LNCAP (cell line): ENCODE results near the gene ABCC3.

Experiments
- CTCF ChIP-seq: fragments of 450-650 bp; IDR thresholded peaks from 2 replicates; pipeline ENCODE4 v1.5.1; 2017; ENCODE audit warnings: mild to moderate bottlenecking

The ABCC3 gene

GRCh38 chr17:50618300-50618699 is 16.4 kb upstream of the ABCC3 start:
- no peak for TF ChIP-seq CTCF

GRCh38 chr17:50618941-50619340 is 15.7 kb upstream of the ABCC3 start:
- TF ChIP-seq CTCF, result no peak

GRCh38 chr17:50619489-50619888 is 15.2 kb upstream of the ABCC3 start:
- TF ChIP-seq CTCF, result no peak

- TF ChIP-seq CTCF, result no peak
Measured at GRCh38 chr17:50620237-50620636, 14.4 kb upstream of the ABCC3 start.

GRCh38 chr17:50620858-50621257 is 13.8 kb upstream of the ABCC3 start:
- no peak for TF ChIP-seq CTCF

- TF ChIP-seq CTCF, result no peak
Measured at GRCh38 chr17:50621574-50622031, 13.1 kb upstream of the ABCC3 start.

GRCh38 chr17:50624321-50624934 is 10.3 kb upstream of the ABCC3 start:
- no peak for TF ChIP-seq CTCF
